NCI-H1694 treated with DMSO at 0.1 percent for 48 hours (cell line): ENCODE measurements around the gene HIPK4.
"Not testable (repeated sequence)": the region's sequence is repeated elsewhere in the genome, so short reads cannot be mapped to it uniquely, and the experiment has no call there.

ENCODE experiments used
- DNase-seq: peaks from one replicate; lab custom pipeline; 2025; lab: John Stamatoyannopoulos, UW

HIPK4 gene

GRCh38 chr19:40390084-40390742 is at the start of gene HIPK4:
Gene HIPK4, minus strand, starts transcription at chr19:40390181. Its CDS starts 279 bp downstream, at chr19:40389902.
- DNase-seq = no peak

GRCh38 chr19:40438284-40438683 is 48.3 kb upstream of the HIPK4 start:
- no peak for DNase-seq

- no peak for DNase-seq
Observed at GRCh38 chr19:40433391-40434216, 43.6 kb upstream of the HIPK4 start.

- not testable (repeated sequence) for DNase-seq
Observed at GRCh38 chr19:40432760-40433159, 42.8 kb upstream of the HIPK4 start.

- DNase-seq = no peak
Observed at GRCh38 chr19:40431698-40432097, 41.7 kb upstream of the HIPK4 start.

- not testable (repeated sequence) for DNase-seq
Observed at GRCh38 chr19:40430242-40430641, 40.3 kb upstream of the HIPK4 start.

- DNase-seq = not testable (repeated sequence)
Observed at GRCh38 chr19:40428197-40428596, 38.2 kb upstream of the HIPK4 start.

GRCh38 chr19:40425450-40426287 is 35.7 kb upstream of the HIPK4 start, which contains the start of gene SERTAD1:
Gene SERTAD1, minus strand, starts transcription at chr19:40425992. Its CDS starts 2,446 bp downstream, at chr19:40423546.
- peak; percentile 99 for DNase-seq

GRCh38 chr19:40424637-40425449 is 34.9 kb upstream of the HIPK4 start:
- DNase-seq = no peak

GRCh38 chr19:40423938-40424337 is 34.0 kb upstream of the HIPK4 start:
- DNase-seq = no peak

GRCh38 chr19:40422748-40423566 is 33.0 kb upstream of the HIPK4 start:
- no peak for DNase-seq

GRCh38 chr19:40421993-40422747 is 32.2 kb upstream of the HIPK4 start:
- no peak for DNase-seq

- DNase-seq = peak; percentile 43
Observed at GRCh38 chr19:40420766-40421765, 31.1 kb upstream of the HIPK4 start.

GRCh38 chr19:40420451-40420765 is 30.4 kb upstream of the HIPK4 start:
- DNase-seq = no peak

GRCh38 chr19:40419780-40420179 is 29.8 kb upstream of the HIPK4 start:
- no peak for DNase-seq

GRCh38 chr19:40419066-40419612 is 29.2 kb upstream of the HIPK4 start:
- DNase-seq = no peak

GRCh38 chr19:40418040-40418439 is 28.1 kb upstream of the HIPK4 start:
- DNase-seq = no peak

- DNase-seq = no peak
Observed at GRCh38 chr19:40417643-40417981, 27.6 kb upstream of the HIPK4 start.
